ENCODE results near the gene SPACA1.

DNA sequence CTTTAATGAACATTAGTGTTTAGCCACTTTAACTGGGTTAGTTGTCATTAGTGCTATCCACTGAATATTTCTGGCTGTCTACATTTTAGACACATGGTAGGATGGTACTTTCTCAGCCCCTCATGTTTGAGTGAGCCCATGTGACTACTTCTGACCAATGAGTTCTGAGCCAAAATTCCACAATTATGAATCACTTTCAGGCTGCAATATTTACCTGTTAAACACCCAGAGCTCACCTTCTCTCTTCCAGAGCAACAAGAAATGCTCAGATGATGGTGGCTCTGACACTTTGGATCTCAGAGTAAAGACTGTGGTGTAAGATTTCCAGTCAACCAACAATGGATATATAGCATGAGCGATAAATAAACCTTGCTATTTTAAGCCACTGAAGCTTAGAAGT lies 24.8 kb downstream of the SPACA1 start:
- TF ChIP-seq CTCF (IDR thresholded peaks at IDR 0.05) (no peak), POLR2A (IDR thresholded peaks at IDR 0.05) (no peak)
